ENCODE results near the gene GRK2. TPM values are rescaled to one million over a fixed set of nuclear protein-coding genes. Genes with fewer than 3 reads are reported as not detected.

GRK2 gene
- total and polyA plus RNA-seq, 9 of the 15 experiments (the other 6 are each of a cell fraction or from before 2014, with no cell fraction given) = 0.24 to 95.8 (median 56.5) TPM

DNA sequence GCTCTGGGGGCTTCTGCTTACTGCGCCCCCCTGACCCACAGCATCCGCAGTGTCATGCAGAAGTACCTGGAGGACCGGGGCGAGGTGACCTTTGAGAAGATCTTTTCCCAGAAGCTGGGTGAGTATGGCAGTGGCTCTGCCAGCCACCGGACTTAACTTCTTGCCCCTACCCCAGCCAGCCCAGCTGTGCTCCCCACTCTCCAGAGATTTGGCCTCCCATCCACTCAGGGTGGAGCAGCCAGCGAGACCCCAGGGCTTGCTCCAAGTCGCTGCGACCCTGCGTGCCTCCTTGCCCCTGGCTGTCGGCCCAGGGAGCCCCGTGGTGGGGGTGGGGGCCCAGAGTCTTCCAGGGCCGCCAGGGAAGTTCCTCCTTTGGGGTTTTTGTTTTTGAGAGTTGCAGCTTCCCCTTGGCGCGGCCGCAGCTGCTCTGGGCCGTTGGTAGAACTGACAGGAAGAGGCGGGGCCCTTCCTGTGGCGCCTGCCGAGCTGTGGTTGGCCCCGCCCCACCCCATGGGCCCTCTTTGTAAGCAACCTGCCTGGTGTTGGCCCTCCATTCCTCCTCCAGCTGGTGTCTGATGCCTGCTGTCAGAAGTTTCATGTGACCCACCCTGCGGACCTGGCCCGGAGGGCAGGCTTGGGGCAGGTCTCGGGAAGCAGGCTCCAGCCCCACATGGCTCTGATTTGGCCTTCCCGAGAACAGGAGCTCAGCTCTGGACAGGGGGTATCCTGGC is 11.1 kb downstream of the GRK2 start (continued):
- TF ChIP-seq, protein P1, sequence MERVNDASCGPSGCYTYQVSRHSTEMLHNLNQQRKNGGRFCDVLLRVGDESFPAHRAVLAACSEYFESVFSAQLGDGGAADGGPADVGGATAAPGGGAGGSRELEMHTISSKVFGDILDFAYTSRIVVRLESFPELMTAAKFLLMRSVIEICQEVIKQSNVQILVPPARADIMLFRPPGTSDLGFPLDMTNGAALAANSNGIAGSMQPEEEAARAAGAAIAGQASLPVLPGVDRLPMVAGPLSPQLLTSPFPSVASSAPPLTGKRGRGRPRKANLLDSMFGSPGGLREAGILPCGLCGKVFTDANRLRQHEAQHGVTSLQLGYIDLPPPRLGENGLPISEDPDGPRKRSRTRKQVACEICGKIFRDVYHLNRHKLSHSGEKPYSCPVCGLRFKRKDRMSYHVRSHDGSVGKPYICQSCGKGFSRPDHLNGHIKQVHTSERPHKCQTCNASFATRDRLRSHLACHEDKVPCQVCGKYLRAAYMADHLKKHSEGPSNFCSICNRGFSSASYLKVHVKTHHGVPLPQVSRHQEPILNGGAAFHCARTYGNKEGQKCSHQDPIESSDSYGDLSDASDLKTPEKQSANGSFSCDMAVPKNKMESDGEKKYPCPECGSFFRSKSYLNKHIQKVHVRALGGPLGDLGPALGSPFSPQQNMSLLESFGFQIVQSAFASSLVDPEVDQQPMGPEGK (CRISPR knock-in tag; IDR thresholded peaks at IDR 0.05; ENCODE audit: borderline replicate concordance) = peak; percentile 46; the same call in 1 of the 2 replicates
- peak; percentile 86; the same call in 1 of the 2 replicates for TF ChIP-seq XRCC5 (IDR thresholded peaks at IDR 0.05; ENCODE audit: low read depth, low read length)
- TF ChIP-seq DDX20 (tag; IDR thresholded peaks at IDR 0.05; ENCODE audit: low read depth) = peak; percentile 43; the same call in 1 of the 2 replicates
- TF ChIP-seq RAD21 (CRISPR knock-in tag; conservative IDR thresholded peaks at IDR 0.05 in 1 of 2, IDR thresholded peaks at IDR 0.05 in 1 of 2) = peak in 1 of 2 experiments; percentile 5; a peak in 1 of 4 replicates
- TF ChIP-seq HDAC1 (IDR thresholded peaks at IDR 0.05) = peak in 1 of 2 experiments; percentile 64; a peak in 2 of 4 replicates
- peak; percentile 78 for TF ChIP-seq ZBTB17 (CRISPR knock-in tag; IDR thresholded peaks at IDR 0.05)
- TF ChIP-seq, protein P2, sequence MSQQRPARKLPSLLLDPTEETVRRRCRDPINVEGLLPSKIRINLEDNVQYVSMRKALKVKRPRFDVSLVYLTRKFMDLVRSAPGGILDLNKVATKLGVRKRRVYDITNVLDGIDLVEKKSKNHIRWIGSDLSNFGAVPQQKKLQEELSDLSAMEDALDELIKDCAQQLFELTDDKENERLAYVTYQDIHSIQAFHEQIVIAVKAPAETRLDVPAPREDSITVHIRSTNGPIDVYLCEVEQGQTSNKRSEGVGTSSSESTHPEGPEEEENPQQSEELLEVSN (IDR thresholded peaks at IDR 0.05; ENCODE audit: borderline replicate concordance in 1 of 2, extremely low read depth in 1 of 2, insufficient read depth in 1 of 2, insufficient read length in 1 of 2, low read depth in 1 of 2, low read length in 1 of 2, poor library complexity in 1 of 2, severe bottlenecking in 1 of 2) = peak in 1 of 2 experiments; percentile 42
- TF ChIP-seq YBX1 (IDR thresholded peaks at IDR 0.05) = no peak
- peak; percentile 57 for TF ChIP-seq KDM5B (IDR thresholded peaks at IDR 0.05; ENCODE audit: insufficient replicate concordance, low read depth, low read length)
- TF ChIP-seq, protein P3, sequence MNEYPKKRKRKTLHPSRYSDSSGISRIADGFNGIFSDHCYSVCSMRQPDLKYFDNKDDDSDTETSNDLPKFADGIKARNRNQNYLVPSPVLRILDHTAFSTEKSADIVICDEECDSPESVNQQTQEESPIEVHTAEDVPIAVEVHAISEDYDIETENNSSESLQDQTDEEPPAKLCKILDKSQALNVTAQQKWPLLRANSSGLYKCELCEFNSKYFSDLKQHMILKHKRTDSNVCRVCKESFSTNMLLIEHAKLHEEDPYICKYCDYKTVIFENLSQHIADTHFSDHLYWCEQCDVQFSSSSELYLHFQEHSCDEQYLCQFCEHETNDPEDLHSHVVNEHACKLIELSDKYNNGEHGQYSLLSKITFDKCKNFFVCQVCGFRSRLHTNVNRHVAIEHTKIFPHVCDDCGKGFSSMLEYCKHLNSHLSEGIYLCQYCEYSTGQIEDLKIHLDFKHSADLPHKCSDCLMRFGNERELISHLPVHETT (CRISPR knock-in tag; conservative IDR thresholded peaks at IDR 0.05 in 1 of 2, IDR thresholded peaks at IDR 0.05 in 1 of 2) = peak in 1 of 2 experiments; percentile 91; a peak in 2 of 4 replicates
- TF ChIP-seq, protein P4, sequence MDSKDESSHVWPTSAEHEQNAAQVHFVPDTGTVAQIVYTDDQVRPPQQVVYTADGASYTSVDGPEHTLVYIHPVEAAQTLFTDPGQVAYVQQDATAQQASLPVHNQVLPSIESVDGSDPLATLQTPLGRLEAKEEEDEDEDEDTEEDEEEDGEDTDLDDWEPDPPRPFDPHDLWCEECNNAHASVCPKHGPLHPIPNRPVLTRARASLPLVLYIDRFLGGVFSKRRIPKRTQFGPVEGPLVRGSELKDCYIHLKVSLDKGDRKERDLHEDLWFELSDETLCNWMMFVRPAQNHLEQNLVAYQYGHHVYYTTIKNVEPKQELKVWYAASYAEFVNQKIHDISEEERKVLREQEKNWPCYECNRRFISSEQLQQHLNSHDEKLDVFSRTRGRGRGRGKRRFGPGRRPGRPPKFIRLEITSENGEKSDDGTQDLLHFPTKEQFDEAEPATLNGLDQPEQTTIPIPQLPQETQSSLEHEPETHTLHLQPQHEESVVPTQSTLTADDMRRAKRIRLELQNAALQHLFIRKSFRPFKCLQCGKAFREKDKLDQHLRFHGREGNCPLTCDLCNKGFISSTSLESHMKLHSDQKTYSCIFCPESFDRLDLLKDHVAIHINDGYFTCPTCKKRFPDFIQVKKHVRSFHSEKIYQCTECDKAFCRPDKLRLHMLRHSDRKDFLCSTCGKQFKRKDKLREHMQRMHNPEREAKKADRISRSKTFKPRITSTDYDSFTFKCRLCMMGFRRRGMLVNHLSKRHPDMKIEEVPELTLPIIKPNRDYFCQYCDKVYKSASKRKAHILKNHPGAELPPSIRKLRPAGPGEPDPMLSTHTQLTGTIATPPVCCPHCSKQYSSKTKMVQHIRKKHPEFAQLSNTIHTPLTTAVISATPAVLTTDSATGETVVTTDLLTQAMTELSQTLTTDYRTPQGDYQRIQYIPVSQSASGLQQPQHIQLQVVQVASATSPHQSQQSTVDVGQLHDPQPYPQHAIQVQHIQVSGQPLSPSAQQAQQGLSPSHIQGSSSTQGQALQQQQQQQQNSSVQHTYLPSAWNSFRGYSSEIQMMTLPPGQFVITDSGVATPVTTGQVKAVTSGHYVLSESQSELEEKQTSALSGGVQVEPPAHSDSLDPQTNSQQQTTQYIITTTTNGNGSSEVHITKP (IDR thresholded peaks at IDR 0.05; ENCODE audit: partially characterized antibody) = peak; percentile 72
- peak; percentile 48 for TF ChIP-seq RBBP5 (IDR thresholded peaks at IDR 0.05; ENCODE audit: borderline replicate concordance, insufficient read depth, low read length, poor library complexity, severe bottlenecking)
- TF ChIP-seq, protein P5, sequence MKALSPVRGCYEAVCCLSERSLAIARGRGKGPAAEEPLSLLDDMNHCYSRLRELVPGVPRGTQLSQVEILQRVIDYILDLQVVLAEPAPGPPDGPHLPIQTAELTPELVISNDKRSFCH (CRISPR knock-in tag; IDR thresholded peaks at IDR 0.05) = no peak
- TF ChIP-seq, protein P5 (tag; IDR thresholded peaks at IDR 0.05) = peak; percentile 97
- TF ChIP-seq POLR2B (IDR thresholded peaks at IDR 0.05; ENCODE audit: low read depth, partially characterized antibody) = peak; percentile 60

Data from K562 (cell line).